GM19397 (cell line): ENCODE data around the gene VAV2.
"Not testable (repeated sequence)": the region's sequence is repeated elsewhere in the genome, so short reads cannot be mapped to it uniquely, and the experiment has no call there.

Source experiments
- ATAC-seq: cut with Tn5 transposase; IDR thresholded peaks from one replicate; pipeline ENCODE4 v1.9.1; 2021; ENCODE audit warnings: mild to moderate bottlenecking, moderate library complexity; ENCODE audit not compliant: unreplicated experiment

Gene VAV2

DNA sequence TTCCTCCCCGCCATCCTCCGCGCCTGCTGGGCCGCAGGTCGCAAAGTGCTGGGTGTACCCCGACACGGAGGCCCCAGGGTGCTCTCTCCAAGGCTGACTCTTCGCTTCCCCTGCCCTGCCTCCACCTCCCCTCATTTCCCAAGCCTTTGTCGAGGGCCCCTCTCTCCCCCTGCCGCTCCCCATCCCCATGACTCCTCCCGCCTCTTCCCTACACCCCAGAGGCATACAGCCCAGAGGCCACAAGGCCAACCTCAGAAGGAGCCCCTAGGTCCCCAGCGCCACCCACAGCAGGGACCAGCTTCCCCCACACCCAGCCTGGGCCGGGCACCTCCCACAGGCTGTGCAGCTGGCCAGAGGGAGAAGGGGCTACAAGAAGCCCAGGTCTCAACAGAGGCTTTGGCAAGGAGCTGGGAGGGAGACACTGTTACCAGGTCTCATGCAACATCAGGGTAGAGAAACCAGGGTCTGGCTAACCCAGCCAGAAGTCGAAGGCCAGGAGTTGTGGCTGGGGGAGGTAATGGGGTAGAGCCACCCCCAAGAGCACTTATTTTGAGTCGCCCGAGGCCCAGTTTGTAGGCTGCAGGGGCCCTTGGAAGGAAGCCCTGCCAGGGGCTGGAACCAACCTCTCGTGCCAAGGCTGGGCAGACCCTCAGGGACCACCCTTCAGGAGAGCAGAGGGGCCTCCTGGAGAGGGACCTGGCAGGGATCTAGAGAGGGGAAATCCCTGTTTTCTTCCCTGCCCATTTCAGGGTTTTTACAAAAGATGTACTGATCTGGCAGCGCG lies 229.4 kb downstream of the VAV2 start:
- no peak for ATAC-seq

DNA sequence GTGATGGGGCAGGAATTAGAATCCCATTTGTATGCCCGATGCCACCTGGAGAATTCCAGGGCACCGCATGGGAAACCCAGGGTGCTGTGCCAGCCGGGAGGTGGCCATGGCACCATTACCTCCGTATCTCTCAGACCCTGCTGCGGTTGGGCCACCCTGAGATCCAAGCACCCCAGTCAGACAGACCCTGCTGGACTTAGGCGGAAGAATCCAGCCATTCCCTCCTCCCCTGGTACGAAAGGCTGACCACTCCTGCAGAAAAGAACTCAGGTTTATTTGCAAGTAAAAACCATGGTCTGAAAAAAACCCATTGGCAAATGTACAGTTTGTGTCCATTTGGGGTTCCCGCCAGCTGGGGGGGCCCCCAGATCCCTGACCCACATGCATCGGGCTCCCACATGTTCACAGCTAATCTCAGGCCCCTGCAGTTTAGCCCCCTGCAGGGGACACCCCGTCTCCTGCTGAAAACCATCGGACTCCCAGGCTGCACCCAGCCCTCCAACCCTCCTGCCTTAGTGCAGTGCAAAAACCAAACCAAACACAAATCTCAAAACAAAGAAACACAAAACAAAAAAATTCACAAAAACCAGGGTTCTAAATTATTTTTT lies 230.4 kb downstream of the VAV2 start:
- ATAC-seq, result no peak

DNA sequence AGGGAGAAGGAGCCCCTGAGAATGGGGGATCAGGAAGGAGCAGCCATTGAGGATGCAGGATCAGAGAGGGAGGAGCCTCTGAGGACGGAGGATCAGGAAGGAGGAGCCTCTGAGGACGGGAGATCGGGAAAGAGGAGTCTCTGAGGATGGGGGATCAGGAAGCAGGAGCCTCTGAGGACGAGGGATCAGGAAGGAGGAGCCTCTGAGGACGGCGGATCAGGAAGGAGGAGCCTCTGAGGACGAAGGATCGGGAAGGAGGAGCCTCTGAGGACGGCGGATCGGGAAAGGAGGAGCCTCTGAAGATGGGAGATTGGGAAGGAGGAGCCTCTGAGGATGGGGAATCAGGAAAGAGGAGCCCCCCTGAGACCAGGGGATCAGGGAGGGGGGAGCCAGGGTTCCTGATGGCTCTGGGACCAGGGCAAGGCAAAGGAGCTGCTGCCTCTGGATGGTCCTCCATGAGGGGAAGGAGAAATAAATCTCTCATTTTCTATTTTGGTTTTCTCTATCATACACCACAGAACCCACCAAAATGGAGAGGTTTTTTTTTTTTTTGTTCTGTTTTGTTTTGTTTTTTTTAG lies 231.3 kb downstream of the VAV2 start:
- ATAC-seq, result no peak

DNA sequence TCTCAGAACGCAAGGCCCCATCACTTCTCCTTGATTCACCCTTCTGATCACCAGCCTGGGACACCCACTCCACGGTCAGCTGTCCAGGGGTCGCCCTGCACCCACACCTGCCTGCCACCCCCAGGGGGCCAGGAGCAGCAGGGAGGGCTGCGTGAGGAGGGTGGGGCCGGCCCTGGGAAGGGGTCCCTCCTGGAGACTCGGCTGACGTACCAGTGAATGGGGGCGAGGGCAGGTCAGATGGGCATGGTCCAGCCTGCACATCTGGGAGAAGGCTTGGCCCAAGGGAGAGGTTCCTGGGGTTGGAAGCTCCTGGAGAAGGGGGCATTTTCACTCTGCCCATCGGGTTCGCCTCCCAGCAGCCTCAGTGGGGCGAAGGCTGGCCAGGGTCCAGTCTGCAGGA lies 232.2 kb downstream of the VAV2 start:
- no peak for ATAC-seq

DNA sequence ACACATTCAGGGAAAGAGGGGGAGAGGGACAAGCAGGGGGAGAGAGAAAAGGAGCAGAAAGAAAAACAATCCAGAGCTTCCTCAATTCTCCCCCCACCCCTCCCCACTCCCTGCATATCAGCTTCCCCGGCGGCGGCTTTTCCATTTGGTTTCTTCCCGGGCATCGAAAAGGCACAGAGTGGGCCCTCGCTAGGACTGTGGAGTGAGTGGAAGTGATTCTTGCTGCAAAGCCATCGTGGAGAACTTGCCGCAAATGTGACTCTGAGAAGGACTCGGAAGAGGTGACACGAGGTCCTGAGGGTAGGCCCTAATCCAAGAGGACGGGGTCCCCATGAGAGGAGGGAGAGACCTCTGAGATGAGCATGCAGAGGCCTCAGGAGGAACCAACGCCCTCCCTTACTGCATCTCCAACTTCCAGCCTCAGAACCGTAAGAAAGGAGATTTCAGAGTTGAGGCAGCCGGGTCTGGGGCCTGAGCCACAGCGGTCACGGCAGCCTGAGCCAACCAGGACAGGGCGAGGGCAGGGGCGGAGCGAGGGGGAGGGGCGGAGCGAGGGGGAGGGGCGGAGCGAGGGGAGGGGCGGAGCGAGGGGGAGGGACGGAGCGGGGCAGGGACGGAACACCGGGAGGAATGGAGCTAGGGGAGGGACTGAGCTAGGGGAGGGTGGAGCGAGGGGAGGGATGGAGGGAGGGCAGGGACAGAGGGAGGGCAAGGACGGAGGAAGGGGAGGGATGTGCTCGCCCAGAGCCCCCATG lies 232.8 kb downstream of the VAV2 start:
- ATAC-seq, result no peak

DNA sequence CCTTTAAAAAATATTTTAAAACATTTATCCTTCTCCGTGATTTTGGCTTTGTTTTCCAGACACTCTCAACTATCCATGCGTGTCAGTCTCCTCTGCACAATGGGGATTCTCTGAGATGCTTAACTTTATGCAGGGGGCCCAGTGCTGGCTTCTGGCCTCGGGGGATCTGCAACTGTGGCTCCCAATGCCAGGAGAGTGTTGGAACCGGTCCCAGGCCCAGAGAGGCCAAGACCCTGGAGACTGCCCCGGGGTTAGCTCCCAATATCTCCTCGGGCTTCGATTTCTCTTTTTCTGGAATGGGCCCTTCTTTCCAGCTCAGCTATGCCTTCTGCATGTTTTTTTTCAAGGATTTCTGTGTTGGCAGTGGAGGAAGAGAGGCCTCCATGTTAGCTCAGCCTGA lies 233.9 kb downstream of the VAV2 start:
- ATAC-seq, result no peak

DNA sequence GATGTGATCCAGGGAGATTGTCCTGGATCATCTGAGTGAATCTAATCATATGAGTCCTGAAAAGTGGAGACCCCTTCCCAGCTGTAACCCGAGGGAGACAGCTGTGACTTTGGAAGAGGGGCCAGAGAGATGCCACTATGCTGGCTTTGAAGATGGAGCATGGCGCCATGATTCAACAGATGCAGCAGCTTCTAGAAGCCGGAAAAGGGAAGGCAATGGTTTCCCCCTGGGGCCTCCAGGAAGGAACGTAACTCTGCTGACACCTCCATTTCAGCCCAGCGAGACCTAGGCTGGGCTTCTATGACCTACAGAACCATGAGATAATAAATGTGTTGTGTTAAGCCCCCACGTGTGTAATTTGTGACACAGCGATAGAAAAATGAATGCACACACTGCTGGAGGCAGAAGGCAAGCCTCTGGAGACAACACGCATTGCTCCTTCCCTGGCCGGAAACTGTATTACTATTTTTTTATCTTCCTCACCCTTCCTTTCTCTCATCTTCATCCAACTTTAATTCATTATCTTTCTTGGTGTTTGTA lies 237.4 kb downstream of the VAV2 start:
- ATAC-seq, result no peak

DNA sequence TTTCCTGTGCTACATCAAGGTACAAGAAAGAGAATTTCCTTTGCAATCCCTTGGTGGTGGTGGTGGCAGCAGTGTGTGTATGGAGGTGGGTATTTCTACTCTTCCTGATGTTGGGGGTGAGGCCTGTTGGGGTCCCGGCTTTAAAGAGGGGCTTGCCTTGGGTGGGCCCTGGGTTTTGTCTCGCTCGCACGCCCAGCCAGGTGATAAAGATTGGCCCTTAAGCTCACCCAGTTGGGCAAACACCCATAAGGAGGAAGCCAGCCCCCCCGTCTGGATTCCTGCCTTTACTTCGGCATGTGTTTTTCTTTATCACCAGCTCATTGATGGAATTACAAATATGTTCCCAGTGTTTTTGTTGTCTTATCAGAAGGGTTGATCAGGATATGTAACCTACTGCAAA lies 237.9 kb downstream of the VAV2 start:
- no peak for ATAC-seq

DNA sequence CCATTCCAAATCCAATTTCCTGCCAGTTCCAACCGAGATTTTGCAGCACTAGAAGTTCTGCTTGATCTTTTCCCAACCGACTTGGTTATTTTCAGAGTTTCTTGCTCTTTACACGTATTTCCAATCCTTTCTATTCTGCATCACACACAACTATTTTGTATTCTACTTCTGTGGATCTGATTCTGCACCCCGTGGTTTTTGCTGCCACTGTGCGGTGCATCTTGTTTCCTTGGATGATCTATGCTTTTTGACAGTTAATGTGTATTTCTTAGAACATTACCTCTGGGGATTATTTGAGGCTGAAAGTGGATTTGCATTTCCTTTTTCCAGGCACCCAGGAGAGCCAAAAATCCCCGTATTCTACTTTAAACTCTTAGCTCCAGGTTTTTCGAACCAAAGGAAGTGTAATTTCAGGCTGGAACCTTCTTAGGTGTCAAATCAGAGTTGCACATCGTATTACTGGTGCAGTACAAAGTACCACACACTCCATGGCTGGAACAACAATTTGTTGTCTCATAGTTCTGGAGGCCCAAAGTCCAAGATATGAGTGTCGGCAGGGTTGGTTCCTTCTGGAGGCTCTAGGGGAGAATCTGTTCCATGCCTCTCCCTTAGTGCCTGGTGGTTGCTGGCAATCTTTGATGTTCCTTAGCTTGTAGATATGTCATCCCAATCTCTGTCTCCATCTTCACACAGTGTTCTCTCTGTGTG lies 239.2 kb downstream of the VAV2 start:
- no peak for ATAC-seq

DNA sequence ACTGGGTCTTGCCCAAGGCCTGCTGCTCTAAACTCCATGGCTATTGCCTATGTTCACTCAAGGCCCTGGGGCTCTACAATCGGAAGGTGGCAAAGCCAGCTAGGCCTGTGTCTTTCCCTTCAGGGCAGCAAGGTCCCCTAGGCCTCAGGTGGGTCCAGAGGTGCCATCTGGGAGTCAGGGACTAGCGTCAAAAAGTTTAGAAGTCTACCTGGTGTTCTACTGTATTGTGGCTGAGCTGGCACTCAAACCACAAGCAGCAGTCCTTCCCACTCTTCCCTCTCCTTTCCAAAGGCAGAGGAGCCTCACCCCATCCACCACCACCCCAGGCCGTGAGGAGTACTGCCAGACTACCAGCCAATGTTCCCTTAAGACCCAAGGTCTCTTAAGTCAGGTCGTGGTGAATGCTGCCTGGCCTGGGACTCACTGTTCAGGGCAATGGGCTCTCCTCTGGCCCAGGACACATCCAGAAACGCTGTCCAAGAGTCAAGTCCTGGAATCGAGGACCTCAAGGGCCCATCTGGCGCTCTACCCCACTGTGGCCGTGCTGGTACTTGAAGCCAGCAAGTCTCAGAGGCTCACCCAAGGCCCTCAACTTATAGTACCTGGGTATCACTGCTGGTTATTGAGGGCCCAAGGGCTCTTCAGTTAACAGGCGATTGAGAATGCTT lies 241.0 kb downstream of the VAV2 start:
- ATAC-seq, result no peak

DNA sequence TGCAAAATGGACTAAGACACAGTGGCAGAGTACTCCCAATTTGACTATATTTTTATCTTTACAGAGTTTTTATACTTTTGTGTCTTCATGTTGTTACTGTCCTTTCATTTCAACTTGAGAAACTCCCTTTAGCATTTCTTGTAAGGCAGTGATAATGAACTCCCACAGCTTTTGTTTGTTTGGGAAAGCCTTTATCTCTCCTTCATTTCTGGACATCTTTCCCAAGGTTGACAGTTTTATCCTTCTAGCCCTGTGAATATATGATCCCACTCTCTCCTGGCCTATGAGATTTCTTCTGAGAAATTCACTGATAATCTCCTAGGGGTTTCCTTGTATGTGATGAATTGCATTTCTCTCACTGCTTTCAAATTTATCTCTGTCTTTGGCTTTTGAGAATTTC lies 244.8 kb downstream of the VAV2 start:
- no peak for ATAC-seq

DNA sequence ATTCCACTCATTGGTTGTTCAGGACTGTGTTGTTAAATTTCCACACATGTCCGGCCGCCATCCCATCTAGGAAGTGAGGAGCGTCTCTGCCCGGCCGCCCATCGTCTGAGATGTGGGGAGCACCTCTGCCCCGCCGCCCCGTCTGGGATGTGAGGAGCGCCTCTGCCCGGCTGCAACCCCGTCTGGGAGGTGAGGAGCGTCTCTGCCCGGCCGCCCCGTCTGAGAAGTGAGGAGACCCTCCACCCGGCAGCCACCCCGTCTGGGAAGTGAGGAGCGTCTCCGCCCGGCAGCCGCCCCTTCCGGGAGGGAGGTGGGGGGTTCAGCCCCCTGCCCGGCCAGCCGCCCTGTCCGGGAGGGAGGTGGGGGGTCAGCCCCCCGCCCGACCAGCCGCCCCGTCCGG lies 247.6 kb downstream of the VAV2 start:
- ATAC-seq, result not testable (repeated sequence)

DNA sequence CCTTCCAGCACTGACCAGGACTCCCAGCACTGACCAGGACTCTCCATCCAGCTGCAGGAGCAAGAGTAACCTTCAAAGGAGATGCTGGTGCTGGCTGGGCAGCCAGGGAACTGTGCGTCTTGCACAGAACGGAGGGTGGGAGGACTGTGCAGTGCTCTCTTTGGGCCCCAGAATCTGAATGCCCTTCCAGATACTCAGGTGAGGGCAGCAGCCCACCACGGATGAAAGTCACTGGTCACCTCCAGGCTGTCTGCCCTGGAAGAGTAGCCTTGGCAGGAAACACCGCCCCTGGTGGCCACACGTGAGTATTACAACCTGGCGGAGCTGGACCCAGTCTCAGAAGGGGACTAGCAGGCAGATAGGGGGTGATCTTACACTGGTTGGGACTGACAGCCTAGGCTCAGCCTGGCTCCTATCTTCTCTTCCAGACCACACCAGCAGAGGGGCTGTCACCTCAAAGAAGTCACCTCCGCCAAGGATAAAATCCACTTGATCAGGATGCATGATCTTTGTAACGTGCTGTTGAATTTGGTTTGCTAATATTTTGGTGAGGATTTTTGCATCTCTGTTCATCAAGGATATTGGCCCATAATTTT lies 249.2 kb downstream of the VAV2 start:
- ATAC-seq, result no peak

DNA sequence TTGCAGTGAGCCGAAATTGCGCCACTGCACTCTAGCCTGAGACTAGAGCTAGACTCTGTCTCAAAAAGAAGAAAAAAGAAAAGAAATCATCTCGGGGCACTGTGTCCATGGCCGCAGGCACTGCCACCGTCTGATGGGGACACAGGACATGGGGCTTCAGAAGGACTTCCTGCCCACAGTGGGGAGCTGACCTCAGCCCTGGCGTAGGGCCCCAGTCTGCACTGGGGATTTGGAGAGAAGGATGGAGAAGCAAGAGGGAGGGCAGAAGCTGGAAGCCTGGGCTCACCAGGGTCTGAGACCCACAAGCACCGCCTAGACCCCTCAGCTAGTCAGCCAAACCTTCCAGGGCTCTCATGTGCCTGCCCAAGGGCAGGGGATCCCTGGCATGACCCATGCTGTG lies 249.9 kb downstream of the VAV2 start:
- no peak for ATAC-seq

DNA sequence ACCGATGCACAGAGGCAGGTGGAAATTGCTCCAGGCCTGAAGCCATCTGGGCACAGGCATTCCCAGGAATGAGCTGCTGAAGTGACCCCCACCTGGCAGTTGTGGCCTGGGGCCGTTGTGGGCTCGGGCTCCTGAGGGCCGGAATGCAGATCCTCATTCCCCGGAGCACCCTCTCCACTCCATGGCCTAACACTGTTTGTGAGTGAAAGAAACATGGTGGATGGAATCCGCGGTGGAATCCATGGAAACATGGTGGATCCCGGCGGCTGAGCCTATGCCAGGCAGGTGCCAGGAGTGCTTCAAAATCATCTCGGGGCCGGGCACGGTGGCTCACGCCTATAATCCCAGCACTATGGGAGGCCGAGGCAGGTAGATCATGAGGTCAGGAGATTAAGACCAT lies 250.4 kb downstream of the VAV2 start:
- ATAC-seq, result no peak

DNA sequence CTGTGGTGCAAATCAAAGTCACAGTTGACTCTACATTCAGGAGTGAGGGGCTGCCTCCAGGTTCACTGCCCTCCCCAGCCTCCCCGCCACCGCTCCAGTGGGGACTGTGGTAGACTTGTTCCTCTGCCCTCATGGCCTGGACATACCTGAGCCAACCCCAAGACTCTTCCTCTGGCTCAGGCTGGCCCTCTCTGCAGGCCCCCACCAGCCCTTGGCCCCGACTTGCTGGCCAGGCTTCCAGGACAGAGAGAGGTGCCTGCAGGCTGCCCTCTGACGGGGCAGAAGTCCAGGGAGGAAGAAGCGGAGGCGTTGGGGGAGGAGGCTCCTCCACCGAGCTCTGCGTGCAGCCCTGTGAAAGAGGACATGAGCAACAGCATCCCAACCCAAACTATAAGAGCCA lies 251.2 kb downstream of the VAV2 start:
- ATAC-seq, result no peak

DNA sequence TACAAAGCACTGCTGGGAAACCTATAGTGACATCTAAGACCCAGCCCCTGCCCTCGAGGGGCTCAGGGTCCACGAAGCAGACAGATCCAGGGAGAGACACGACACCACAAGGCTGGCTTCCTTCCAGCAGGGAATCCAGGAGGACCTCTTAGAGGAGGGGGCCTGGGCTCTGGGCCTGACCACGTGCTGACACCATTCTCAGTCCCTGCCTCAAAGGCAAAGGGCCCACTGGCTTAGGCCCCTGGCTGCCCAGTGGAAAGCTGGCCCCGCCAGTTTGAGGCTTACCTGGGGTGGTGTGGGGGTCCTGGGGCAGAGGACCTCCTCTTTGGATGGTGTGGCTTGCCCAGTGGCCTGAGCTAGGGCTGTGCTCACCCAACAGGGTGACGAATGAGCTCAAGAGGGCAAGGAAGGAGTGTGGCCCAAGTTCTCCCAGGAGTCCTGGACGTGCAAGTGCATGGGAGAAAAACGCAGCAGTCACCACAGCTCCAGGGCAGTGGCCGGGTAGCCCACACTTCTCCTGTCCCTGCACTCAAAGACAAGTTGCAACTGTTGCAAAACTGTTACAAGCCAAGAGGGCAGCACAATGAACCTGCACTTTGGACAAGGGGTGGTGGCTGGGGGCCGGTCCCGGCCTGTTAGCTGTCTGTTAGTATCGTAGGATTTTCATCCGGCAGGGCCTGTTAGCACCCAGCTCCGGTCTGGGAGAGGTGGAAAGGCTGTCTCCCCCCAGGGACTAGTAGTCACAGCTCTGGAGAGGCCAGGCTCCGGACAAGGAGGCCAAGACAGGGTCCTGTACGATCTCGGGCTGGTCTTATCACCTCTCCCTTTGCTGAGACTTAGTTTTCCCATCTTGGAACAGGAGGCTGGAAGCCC lies 252.5 kb downstream of the VAV2 start:
- ATAC-seq, result no peak

DNA sequence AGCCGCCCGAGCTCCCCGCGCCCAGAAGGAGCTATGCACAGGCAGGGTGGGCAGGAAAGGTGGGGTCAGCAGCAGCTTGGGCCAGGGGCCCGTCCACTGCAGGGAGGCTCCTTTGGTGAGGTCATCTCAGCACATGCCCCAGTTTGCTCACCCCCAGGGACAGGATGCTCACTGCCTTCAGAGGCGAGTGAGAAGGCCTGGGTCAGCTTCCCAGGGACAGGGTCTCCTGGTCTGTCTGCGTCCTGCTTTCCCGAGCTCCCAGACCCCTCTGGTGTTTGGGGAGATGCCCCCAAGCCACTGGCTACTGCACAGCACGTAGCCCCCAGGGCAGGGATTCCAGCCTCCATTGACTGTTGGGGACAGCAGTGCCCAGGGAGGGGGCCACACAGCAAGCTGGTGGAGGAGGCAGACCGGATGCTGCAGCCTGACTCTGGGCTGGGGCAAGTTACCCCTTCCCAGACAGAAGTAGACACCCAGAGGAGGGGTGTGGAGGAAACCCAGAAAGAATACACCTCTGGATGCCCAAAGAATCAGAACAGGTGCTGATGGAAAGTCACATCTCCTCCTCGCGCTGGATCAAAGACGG lies 253.4 kb downstream of the VAV2 start:
- no peak for ATAC-seq
